Kidney glomerular epithelial cell (primary cell): Measurements from ENCODE around the gene THBS2.
"Not testable (repeated sequence)": the region's sequence is repeated elsewhere in the genome, so short reads cannot be mapped to it uniquely, and the experiment has no call there.

Source experiments
- DNase-seq: peaks from one replicate; lab custom pipeline; 2025; lab: John Stamatoyannopoulos, UW

The THBS2 gene

DNA sequence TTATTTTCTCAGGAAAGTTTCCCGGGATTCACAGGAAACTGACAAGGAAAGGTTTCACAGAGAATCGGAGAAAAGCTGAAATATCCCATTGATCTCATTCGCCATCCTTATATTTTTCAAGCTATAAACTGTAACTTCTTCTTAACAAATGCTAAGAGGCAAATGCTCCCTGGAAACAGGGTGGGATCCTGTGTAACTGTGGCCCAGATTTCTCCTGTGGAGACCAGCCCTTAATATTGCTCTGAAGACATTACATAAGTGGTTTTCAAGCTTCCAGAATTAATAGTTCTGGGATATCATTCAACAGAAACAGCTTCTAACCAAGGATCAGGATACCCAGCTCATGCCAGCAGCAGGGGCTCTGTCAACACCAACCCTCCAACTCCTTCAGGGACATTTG, 69.2 kb downstream of the THBS2 start:
- DNase-seq, result no peak

DNA sequence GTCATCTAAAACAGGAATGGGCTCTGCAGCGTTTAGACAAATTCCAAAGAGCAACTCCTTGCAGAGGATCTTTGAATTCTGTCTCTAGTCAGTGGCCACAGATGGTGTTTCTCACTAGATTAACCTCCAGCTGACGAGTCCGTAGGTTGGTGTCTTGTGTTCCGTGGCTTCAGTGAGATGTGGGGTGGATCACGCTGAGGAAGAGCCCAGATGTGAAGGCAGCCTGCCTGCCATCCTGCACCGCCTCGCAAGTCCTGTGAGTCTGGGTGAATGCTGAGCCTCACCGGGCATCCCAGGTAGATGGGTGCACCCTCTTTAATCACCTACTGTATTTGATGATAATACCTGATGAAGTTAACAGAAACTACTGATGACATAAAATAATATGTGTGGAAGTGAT, 70.4 kb downstream of the THBS2 start:
- DNase-seq, result no peak

DNA sequence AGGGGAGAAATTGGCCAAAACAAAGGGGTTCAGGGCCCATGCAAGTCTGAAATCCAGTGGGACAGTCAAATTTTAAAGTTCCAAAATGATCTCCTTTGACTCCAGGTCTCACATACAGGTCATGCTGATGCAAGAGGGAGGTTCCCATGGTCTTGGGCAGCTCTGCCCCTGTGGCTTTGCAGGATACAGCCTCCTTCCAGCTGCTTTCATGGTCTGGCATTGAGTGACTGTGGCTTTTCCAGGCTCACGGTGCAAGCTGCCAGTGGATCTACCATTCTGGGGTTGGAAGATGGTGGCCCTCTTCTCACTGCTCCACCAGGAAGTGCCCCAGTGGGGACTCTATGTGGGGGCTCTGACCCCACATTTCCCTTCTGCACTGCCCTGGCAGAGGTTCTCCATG, 73.8 kb downstream of the THBS2 start:
- DNase-seq, result not testable (repeated sequence)

DNA sequence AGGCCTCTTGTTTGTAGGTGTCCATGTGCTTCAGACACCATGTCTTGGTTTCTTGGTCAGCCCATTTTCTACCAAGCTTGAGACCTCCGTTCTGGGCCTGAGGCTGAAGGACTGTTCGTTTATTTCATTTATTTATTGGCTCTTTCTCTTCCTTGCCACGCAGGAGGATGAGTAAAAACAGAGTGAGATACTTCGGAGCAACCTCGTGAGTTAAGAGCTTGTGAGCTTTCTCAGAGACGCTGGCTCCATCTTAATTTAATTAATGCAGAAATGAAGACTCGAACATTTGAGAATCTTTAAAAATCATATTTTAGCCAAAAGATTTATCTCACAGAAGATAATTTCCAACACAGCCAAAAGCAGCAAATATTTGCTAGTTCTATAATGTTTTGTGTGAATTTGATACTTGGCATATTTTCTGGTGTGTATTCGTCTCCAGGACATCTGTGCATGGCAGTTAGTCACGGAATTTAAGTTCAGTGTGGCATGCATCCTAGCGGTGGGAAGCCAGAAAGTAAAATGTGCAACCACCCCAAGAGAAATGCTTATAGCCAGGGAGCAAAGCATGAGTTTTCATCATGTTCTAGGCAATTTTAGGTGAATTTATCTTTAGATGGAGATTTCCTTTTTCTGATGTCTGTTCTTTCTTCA, 76.0 kb downstream of the THBS2 start:
- no peak for DNase-seq

DNA sequence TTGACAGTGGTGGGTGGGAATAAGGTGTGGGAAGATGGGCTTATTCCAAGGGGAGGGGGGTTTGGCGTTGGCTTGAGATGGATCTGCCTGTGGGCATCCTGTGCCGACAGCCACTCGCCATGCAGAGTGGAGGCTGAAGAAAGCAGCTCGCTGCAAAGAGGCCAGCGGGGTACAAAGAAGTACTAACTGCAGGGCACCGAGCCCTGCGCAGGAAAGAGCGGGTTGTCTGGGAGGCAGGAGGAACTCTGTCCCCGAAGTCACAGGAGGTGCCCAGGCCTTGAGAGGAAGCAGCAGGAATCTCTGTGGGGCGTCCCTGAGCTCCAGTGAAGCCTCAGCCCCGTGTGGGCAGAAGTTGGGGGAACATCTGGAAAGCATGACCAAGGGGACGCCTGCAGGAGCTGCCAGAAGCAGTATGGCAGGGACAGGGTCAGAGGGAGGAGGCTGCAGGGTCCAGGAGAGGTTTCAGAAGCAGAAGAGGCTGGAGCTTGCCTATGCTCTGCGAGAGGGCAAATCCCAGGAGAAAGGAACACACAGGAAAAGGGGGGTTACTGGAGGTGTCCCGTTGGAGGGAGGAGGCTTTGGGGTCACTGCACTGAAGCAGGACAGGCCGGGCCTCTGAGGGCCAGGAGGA, 77.2 kb downstream of the THBS2 start:
- DNase-seq, result no peak

DNA sequence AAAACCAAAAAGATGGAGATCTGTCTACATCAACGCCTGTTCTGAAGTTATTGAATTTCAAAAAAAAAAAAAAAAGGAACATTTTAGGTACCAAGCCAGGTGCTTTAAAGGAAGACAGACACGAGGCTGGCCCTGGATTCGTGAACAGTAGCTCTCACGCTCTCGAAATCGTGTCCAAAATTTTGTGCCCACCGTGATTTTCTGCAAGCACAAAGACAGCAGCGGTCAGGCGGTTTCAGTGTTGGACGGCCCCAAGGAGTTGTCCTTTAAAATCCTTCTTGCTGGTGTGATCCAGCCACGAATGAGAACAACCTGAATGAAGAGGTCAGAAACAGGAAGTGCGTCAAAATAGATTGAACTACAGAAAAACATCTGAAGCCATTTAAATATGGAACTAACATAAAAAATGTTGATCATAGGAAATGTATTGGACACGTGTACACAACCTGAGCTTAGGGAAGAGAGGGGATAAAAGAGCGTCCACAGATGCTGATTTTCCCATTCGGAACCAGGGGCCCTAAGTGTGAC, 78.2 kb downstream of the THBS2 start:
- DNase-seq, result no peak

DNA sequence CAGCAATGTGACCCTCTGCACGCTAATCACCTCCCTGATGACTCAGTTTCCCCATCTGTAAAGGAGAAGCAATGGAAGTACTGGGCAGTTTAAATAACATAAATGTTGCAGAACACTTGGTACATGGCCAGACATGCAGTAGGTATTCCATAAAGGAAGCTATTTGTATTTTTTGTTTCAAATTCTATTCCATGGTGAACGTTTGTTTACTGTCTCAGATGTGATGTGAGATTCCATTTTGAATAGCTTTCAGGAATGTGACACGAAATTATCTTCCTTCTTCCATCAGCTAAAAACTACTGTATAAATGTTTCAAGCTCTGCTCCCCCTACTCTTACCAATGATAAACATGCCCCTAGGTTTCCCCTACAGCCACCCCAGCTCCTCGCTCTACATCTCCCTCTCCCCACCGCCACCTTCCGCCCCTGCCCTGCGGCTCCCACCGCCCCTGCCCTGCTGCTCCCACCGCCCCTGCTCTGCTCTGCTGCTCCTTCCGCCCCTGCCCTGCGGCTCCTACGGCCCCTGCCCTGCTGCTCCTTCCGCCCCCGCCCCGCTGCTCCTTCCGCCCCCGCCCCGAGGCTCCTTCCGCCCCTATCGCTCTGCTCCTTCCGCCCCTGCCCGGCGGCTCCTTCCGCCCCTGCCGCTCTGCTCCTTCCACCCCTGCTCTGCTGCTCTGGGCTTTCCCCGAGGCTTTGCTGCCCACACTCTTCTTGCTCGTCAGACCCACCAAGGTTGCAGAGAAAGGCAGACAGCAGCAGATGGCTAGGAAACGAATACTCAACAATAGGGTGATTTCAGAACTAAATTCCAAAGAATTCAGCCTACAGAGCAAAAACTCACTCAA, 78.9 kb downstream of the THBS2 start:
- DNase-seq, result no peak

DNA sequence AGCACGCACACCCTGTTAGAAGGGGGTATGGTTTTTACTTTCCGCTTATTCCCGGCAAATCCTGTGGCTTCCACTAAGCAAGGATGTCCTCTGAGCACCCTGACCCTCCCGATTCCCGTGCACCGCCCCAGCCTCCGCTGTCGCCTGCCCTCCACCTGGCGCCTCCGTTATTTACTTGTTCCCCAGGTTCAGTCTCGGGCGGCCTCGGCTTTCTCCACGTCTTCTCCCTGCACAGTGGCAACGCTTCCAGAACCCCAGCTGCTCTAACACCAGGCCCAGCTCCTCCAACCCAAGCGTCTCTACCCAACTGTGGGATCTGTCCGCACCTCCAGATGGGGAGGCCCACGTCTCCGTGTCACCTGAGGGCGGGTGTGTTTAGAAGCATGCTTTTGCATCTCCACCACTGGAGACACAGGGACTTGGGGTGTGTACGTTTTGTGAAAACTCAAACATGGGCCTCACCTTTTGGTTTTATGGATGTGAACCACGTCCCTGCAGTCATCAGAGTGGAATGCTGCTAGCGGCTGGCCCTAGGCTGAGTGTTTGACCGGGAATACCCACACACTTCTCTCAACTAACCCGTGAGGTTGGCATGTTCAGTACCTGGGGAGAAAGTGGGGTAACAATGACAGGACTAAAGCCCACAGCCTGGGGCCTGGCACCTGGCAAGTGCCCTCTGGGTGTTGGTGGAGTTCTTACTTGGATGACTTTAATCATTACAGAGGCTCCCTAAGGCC, 79.9 kb downstream of the THBS2 start:
- no peak for DNase-seq

DNA sequence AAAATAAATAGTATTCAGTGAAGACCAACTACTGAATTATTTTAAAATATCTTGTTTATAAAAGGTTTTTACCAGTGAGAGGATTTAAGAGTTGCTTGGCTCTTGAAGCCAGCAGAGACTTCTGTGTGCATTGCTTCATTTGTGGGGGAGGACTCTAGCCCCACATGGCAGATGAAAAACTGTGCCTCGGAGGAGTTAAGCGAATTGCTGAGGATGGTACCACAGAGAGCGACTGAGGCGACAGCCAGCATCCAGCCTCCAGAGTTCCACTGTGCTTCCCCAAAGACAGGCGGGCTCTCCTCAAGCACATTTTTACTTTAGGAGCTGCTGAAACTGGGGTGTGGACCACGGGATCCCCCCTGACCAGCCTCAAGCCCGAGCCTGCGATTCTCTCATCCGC, 80.7 kb downstream of the THBS2 start:
- DNase-seq, result no peak

DNA sequence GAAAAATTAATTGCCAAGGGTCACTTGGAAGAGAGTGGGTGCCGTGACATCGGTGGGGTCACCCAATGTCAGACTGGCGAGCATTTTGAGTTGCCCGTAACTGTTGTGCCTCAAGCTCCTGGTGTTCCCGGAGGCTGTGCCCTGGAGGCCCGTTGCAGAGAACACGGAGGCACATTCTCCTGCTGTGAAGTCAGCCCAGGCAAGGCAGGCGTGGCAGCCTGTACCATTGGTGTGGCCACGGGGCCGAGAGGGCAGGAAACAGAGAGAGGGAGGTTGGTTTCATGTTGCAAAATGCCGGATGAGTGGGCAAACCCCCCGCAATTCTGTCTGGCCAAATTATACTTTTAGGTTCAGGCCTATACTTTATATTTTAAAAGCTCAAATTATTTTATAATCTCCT, 81.2 kb downstream of the THBS2 start:
- peak; percentile 33 for DNase-seq

DNA sequence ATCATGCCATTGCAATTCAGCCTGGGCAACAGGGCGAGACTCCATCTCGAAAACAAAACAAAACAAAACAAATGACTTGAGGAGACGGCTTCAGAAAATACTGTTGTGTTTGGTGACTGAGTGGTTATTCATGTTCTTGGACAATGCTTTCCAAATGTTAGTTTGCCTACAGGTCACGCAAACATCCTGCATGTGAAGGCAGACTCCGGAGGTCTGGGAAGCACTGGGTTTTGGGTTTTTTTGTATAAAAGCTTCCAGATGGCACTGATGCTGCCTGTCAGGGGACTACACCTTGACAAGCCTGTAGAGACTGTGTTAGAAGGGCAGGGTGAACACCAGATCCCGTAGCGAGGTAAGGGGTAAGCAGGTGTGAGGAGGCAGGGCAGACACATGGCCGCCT, 81.7 kb downstream of the THBS2 start:
- no peak for DNase-seq

DNA sequence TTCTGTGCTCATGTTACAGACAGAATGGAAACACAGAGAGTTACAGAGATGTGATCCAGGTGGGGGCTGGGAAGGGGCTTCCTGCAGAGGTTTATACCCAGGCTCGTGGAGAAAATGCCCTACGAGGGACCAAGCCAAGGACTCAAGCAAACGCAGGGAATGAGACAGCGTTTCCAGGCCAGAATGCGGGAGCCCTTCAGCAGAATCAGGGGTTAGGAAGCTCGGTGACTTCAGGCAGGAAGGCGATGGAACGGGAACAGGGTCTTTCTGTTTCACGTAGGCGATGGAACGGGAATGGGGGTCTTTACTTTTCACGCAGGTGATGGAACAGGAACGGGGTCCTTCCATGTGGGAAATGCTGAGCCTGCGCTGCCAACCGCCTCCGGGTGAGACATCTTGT, 82.6 kb downstream of the THBS2 start:
- DNase-seq, result no peak

DNA sequence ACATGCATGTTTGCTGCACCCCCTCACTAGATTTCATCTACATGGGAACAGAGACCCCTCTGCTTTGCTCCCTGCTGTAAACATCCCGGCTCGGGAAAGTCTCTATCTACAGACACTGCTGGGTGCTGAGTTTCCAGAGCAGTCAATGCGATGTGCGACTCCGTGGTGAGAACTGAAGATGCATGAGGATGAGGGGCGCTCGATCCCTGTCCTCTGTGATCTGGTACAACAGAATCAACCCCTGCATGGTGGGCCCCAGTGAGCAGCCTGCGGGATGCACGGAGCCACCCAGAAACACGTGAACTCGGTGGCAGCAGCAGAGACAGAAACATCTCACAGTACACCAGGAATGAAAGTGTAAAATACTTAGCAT, 83.1 kb downstream of the THBS2 start:
- no peak for DNase-seq

DNA sequence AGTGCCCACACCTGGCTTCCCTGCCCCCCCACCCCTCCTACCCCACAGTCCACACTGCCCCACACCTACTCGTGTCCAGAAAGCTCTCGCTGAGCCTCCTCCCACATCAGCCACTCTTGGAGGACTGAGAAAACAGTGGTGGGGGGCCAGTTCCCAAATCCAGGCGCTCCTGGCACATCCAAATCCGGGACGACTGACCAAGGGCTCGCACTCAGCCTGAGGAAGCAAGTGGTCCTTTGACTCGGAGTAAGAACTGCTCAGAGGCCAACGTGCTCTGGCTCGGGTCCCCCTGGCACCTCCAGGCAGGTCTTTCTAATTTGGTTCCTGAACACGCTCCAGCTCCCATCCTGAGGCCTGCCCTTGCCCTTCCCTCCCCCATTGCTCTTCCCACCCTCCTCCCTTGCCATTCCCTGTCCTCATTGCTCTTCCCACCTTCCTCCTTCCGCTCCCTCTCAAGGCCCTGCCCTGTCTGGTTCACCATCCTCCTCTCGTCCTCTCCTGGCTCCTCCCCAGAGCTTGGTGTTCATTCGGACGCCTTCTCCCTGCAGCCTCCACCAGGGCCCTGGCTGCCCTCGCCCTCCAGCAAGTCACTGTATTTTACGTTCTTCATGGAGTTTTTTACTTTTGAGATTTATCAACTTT, 83.6 kb downstream of the THBS2 start:
- DNase-seq, result no peak

DNA sequence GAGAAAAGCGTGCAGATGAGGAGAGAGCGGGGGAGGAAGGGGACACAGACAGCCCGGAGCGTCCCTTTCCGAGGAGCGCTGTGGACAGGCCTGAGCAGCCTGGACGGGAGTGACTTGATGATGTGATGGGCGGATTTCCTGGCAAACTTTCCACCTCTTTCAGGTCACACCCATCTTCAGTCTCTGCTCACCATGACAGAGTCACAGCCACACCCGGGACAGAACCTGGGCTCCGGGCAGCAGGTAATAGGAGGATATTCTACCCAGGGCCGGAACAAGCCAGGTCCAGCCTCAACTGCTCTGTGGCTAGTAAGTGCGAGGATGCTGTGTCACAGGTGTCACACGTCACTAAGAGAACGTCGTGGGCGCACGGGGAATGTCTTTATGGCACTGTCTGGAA, 84.3 kb downstream of the THBS2 start:
- no peak for DNase-seq

DNA sequence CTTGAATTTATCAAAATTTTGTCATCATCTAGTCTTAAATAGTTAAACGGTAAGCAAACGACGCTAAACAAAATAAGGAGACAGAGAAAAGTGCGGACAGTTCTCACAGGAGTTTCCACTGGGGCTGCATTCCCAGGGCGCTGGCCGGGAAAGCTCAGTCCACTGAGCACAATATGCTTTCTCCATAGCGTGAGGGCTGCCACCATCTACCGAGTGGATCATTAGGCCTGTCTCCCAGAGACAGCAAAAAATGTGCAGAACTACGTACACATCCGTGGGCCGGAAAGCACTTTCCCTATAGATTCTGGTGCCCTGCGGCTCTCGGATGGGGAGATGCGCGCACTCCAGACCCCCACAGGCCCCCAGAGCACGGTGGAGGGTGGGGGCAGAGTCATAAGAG, 84.9 kb downstream of the THBS2 start:
- DNase-seq, result no peak

DNA sequence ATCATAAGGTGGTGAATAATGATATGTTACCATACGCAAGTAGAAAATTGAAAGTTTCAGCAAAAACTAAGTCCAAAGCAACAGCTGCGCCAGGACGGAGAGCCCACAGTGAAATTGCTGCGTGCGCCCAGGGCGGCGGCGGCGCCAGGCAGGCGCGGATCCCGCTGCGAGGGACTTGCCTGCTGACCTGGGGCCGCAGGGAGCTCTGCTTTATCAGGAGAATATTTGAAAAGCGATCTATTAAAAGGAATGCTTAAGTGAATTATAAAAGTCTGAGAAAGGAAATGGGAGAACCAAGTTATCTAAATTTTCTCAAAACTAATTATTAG, 85.4 kb downstream of the THBS2 start:
- no peak for DNase-seq

DNA sequence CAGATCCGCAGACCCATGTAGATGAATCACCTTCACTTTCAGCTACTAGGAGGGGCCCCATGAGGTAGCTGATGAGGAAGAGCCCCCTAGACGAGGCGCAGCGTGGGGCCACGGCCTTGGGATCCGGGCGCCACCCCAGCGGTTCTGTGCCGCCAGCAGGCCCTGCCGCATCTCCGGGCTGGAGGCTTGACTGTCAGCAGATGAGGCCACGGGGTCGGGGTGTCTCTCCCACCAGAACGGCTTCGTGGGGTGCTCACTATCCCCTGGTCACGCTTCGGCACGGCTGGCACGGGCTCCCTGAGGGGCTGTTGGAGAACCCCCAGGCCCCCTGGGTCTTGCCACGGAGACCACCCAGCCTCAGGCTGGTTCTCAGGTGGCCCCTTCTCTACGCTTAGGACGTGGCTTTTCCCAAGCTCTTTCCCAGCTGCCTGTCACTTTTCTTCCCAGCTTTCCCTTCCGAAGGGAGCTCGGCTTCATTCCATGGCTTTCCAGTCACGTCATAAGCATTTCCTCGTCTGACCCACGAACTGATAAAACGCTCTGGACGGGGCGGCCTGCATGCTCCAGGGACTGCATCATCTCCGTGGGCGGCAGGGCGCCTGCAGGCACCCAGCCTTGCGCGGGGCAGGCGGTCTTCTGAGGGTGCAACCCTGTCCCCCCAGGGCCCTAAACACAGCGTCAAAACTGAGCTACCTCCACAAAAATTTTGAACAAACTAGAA, 85.9 kb downstream of the THBS2 start:
- DNase-seq, result no peak

DNA sequence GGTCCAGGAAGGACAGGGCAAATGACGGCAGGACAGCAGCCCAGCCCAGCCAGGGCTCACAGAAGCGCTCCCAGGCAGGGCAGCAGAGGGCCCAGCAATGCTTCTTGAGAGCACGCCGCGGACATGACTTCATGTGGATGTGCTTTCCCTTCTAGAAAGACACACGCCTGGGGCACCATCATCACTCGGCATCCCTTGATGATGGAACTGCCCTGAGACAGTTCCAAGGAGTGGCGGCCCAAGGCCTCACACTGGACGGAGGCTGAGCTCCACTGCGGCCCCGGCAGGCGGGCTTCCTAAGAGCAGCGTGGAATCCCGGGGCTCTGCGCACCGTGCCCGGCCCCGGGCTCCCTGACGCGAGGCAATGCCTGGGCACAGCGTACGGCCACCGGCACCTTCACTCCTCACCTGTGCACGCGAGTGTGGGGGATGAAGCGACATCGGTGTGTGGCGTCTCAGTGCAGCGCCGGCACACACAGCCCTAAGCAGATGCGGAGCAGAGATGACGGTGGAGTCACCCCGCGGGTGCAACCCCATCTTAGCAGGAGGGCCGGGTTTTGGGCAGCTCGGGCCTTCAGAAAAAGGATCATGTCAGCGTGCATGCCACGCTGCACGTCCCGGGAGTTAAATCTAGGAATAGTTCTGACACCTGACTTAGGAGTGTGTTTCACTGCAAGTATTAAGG, 86.6 kb downstream of the THBS2 start:
- DNase-seq, result no peak
